ENCODE measurements around the gene KCNJ10. TPM values are rescaled to one million over a fixed set of nuclear protein-coding genes. Genes with fewer than 3 reads are reported as not detected.
"Not testable (repeated sequence)": the region's sequence is repeated elsewhere in the genome, so short reads cannot be mapped to it uniquely, and the experiment has no call there.

Gene KCNJ10
- total RNA-seq, 1 donor from 2014 or later: 0.41 TPM

- DNase-seq: no peak
Observed at GRCh38 chr1:160061369-160062229, 8.4 kb downstream of the KCNJ10 start.

GRCh38 chr1:160058087-160058486 lies 11.9 kb downstream of the KCNJ10 start:
- no peak for DNase-seq

- DNase-seq: no peak
Observed at GRCh38 chr1:160056648-160057169, 13.3 kb downstream of the KCNJ10 start.

- no peak for DNase-seq
Observed at GRCh38 chr1:160053548-160054365, 16.2 kb downstream of the KCNJ10 start.

GRCh38 chr1:160052936-160053335 lies 17.0 kb downstream of the KCNJ10 start:
- DNase-seq: no peak

- DNase-seq: no peak
Observed at GRCh38 chr1:160050619-160051018, 19.3 kb downstream of the KCNJ10 start.

DNA sequence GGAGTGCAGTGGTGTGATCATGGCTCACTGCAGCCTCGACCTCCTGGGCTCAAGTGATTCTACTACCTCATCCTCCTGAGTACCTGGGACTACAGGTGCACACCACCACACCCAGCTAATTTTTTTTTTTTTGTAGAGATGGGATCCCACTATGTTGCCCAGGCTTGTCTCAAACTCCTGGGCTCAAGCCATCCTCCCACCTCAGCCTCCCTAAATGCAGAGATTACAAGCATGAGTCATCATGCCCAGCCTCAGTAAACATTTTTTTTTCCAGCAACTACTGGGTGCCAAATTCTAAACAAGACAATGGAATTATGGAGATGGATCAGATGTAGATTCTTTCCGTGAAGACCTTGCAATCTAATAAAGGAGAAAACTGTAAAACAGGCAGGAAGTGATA lies 19.8 kb downstream of the KCNJ10 start:
- DNase-seq: not testable (repeated sequence)

GRCh38 chr1:160049101-160049500 lies 20.9 kb downstream of the KCNJ10 start:
- DNase-seq: no peak

DNA sequence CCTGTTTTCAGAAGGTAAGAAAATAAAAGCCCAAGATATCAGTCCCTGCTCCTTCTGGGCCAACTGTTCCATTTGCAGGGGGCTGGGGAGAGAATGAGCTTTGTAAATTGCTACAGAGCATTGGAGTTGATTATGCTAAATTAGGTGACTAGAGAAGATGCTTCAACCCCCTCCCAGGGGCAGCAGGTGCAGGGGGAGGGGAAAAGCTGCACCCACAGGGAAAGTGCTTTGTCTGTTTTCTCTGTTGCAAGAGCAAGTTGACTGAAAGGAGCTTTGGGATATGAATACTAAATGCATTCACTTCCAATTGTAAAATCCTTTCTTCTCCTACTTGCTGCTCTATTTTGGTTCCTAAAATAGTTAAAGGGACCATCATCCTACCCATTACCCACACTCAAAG lies 21.6 kb downstream of the KCNJ10 start:
- no peak for DNase-seq

DNA sequence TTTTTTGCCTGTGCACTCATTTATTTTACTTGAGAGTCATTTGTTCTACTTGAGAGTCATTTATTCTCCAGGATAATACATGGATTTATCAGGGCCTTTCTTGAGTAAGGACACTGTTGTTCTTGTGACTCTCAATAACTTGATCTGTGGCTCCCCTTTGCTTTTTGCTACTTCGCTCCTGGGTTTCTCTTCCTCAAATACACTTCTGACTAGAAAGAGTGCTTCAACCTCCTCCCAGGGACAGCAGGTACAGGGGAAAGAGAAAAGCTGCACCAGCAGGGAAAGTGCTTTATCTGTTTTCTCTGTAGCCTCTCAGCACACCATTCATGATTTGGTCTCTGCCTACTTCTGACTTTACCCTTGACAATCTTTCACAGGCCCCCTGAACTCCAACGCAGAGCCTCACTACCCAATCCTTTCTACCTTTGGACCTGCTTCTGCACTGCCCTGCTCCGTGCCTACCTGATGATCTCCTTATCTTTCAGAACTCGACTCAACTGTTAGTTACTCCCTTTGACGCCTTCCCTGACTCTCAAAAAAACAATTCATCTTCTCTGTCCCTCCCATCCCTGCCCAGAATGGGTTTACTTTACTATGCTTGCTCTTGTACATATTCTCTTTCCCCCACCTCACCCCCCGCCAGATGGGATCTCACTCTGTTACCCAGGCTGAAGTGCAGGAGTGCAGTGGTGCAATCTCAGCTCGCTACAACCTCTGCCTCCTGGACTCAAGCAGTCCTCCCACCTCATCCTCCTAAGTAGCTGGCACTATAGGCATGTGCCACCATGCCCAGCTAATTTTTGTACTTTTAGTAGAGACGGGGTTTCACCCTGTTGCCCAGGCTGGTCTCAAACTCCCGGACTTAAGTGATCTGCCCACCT lies 22.6 kb downstream of the KCNJ10 start:
- no peak for DNase-seq

DNA sequence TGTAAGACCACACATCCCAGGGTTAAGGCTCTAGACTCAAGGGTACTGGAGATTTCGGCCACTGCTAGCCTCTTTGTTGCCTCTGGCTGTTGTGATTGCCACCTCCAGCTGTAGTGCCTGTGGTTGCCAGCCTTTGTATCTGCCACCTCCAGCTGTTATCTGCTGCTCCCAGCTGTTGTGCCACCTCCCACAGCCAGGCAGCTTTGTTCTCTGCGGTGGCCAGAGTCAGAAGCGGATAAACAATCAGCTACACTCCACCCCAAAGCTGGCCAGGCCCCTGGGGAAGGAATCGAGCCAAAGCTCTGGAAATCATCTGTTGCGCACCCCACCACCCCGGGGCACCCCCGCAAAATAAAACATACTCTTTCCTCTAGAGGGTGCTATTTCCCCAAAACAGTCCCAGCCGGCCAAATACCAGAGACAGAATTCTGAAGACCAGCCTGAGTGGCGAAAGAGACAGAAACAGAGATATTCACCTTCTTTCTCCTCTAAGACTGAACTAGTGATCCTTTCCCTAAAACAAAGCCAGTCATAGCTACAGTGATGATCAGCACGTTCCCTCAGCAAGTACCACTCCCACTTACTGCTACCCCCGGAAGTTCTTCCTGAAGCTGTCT lies 23.4 kb downstream of the KCNJ10 start:
- peak; percentile 92 for DNase-seq

GRCh38 chr1:160045653-160046052 lies 24.3 kb downstream of the KCNJ10 start:
- no peak for DNase-seq

DNA sequence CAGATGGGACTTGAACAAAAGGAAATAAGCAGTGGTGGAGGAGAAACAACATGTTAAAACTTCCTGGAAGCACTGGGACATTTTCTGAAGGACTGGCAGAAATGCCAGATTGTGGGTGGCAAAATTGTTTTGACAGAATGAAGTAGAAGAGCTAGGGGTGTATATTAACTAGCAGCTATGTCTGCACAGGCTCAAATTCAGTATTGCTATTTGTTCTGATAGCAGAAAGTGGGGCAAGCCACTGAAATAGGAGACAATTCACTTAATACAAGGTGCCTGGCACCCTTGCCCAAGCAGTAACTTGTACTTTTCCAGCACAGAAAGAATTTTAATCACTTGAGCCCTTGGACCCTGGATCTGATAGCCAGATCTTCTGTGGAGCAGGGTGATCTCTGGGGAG lies 26.4 kb downstream of the KCNJ10 start:
- DNase-seq: no peak

DNA sequence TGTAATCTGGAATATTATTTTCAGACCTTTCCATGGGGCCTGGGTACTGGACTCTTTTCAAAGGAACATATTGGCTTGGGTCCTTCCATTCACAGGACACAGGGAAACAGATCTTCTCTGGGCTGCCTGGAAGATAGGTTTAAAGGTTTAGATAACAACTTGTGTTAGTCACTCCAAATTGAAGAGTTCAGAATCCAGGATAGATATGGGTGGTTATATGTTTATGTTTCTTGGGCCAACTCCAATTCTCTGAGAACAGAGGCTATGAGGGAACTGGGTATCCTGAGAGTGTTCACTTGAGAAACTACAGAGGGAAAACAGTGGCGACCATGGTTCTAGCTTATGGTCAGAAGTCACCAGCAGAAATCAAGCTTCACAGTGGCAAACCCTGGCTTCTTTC lies 29.5 kb downstream of the KCNJ10 start:
- no peak for DNase-seq

DNA sequence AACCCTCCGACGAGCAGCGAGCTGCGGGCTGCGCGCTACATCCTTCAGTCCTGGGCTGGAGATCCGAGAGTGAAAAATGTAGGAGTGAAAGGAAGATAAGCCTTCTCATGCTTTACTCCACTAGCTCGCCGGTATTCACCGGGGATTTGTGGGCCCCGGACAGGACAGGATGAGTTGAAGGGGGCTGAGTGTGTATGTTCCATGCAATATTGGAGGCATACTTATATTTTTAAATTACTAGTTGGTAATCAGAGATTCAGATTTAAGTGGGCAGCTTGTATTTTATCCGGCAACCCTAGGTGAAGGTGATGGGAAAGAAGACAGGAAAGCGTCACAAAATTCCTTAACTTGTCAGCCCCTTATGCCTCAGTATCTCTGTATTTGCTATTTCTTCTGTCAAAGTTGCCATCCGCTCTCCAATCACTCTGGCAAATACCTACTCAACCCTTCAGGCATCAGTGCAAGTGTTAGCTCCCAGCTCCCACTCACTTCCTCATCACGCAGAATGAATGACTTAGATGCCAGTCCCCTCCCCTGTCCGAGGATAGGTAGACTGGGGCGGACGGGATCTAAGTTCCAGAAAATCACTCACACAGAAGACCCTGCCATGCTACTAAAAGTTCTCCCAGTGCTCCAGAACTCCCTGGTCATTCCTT lies 37.7 kb downstream of the KCNJ10 start:
- peak; percentile 18 for DNase-seq

GRCh38 chr1:160031365-160032164 lies 38.4 kb downstream of the KCNJ10 start, which contains the start of gene PIGM:
Gene PIGM (minus strand): TSS chr1:160031990. CDS start chr1:160031739, 251 bp downstream.
- DNase-seq: peak; percentile 97

GRCh38 chr1:160030657-160031364 lies 39.1 kb downstream of the KCNJ10 start:
- peak; percentile 21 for DNase-seq

GRCh38 chr1:160028426-160028825 lies 41.5 kb downstream of the KCNJ10 start:
- no peak for DNase-seq

GRCh38 chr1:160025314-160025713 lies 44.6 kb downstream of the KCNJ10 start:
- no peak for DNase-seq
